ENCODE results near the gene FLNA. TPM values are rescaled to one million over a fixed set of nuclear protein-coding genes. Genes with fewer than 3 reads are reported as not detected.

FLNA gene
- total and polyA plus RNA-seq, 2 of the 13 experiments (the other 11 are each of a cell fraction or from before 2014, with no cell fraction given), result 83.4 to 174 TPM

- no peak overlapping the region for H3K27ac ChIP-seq (ENCODE audit: extremely low read length, insufficient read depth, low read length)
- H3K36me3 ChIP-seq (replicated peaks in 1 of 2; ENCODE audit: control insufficient read depth in 1 of 2, insufficient read depth in 2 of 2, low read length in 2 of 2), result no peaks in the 10 kb centered on the region
- no peak overlapping the region for H3K9ac ChIP-seq (ENCODE audit: insufficient read depth, low read depth, low read length)
- CTCF ChIA-PET (ENCODE audit: low intra/inter-chr PET ratio, low total read pairs), result no interaction called here
- H3K9me3 ChIP-seq (ENCODE audit: low read length), result no peaks in the 10 kb centered on the region
- no peak for FAIRE-seq
- no peak overlapping the region for H3K4me3 ChIP-seq (replicated peaks in 1 of 3; ENCODE audit: insufficient read depth in 1 of 3, low read depth in 2 of 3, low read length in 3 of 3)
- no peak overlapping the region for H3K4me2 ChIP-seq (ENCODE audit: low read depth, low read length)
- ATAC-seq, result no peak
- POLR2A ChIA-PET, result no interaction called here
- in situ Hi-C loops (cut with HindIII; ENCODE audit: extremely low pct_ligation_motif_present, low pct_unique_long_range_greater_than_20kb) (no loop called here), intact Hi-C loops (cut with micrococcal nuclease; ENCODE audit: unreplicated experiment) (no loop called here)
- H4K20me1 ChIP-seq (ENCODE audit: insufficient read depth, low read length), result no peaks in the 10 kb centered on the region
- H2AFZ ChIP-seq (ENCODE audit: low read length), result no peak overlapping the region
- no peaks in the 10 kb centered on the region for H3K79me2 ChIP-seq (ENCODE audit: insufficient read depth, low read length)
- BruUV-seq (replicated peaks), result no TSS peak
- H3K4me1 ChIP-seq (ENCODE audit: insufficient read depth, low read length), result no peaks in the 10 kb centered on the region
- WGBS (ENCODE audit: low lambda C conversion rate), result 54% methylated on average over 2 of the region's 5 CpGs
- peaks cover 2 to 32% of the 10 kb centered on the region in 2 experiments; a peak in 4 of 5 replicates for H3K27me3 ChIP-seq (ENCODE audit: control insufficient read depth in 1 of 2, insufficient read depth in 2 of 2, low read length in 2 of 2)
- DNase-seq (ENCODE audit: low spot score), result no peak
- TF ChIP-seq ZNF83 (CRISPR knock-in tag; IDR thresholded peaks at IDR 0.05; ENCODE audit: borderline replicate concordance), result no peak
- no peak for TF ChIP-seq NFKBIZ (CRISPR knock-in tag; IDR thresholded peaks at IDR 0.05)
- no peak for TF ChIP-seq GATAD1 (CRISPR knock-in tag; IDR thresholded peaks at IDR 0.05)
- no peak for TF ChIP-seq CAMTA2 (CRISPR knock-in tag; IDR thresholded peaks at IDR 0.05; ENCODE audit: borderline replicate concordance)
- no peak for TF ChIP-seq RELA (CRISPR knock-in tag; IDR thresholded peaks at IDR 0.05)
- TF ChIP-seq ZNF382 (CRISPR knock-in tag; IDR thresholded peaks at IDR 0.05; ENCODE audit: borderline replicate concordance), result no peak
- TF ChIP-seq FUBP1 (CRISPR knock-in tag; IDR thresholded peaks at IDR 0.05; ENCODE audit: borderline replicate concordance), result no peak
- TF ChIP-seq PRDM10 (CRISPR knock-in tag; IDR thresholded peaks at IDR 0.05; ENCODE audit: low read depth), result no peak
- no peak for TF ChIP-seq ZNF746 (CRISPR knock-in tag; IDR thresholded peaks at IDR 0.05)
- TF ChIP-seq MEIS2 (CRISPR knock-in tag; IDR thresholded peaks at IDR 0.05), result no peak
- TF ChIP-seq ATM (IDR thresholded peaks at IDR 0.05; ENCODE audit: borderline replicate concordance), result no peak
- TF ChIP-seq ZNF781 (CRISPR knock-in tag; IDR thresholded peaks at IDR 0.05; ENCODE audit: borderline replicate concordance, not compliant biosample characterization), result no peak
- TF ChIP-seq RFX3 (CRISPR knock-in tag; IDR thresholded peaks at IDR 0.05), result no peak
- no peak for TF ChIP-seq ZNF577 (CRISPR knock-in tag; IDR thresholded peaks at IDR 0.05; ENCODE audit: borderline replicate concordance, low read depth)
- TF ChIP-seq ZKSCAN8 (CRISPR knock-in tag; IDR thresholded peaks at IDR 0.05; ENCODE audit: borderline replicate concordance), result no peak
- TF ChIP-seq MTF1 (CRISPR knock-in tag; IDR thresholded peaks at IDR 0.05), result no peak
- no peak for TF ChIP-seq PAWR (CRISPR knock-in tag; IDR thresholded peaks at IDR 0.05; ENCODE audit: borderline replicate concordance)
Measured at GRCh38 chrX:154328646-154329045, 45.8 kb downstream of the FLNA start.

Data from HepG2 (cell line).